ENCODE measurements around the gene HPSE2. TPM values are rescaled to one million over a fixed set of nuclear protein-coding genes. Genes with fewer than 3 reads are reported as not detected.

The HPSE2 gene
- total and polyA plus RNA-seq, 2 of the 13 experiments (the other 11 are each of a cell fraction or from before 2014, with no cell fraction given), result 0.01 TPM; not detected in 1

- DNase-seq (ENCODE audit: low spot score), result peak; percentile 34
- ChIA-PET CTCF (ENCODE audit: low intra/inter-chr PET ratio, low total read pairs) (interaction anchor here (1.1 to 4.2 kb wide), 2 partner anchors 197 to 239 kb away, joined by 4 to 26 read pairs; no protein-coding TSS in a partner anchor), POLR2A (no interaction called here)
- H3K4me1 ChIP-seq (ENCODE audit: insufficient read depth, low read length), result no peaks in the 10 kb centered on the region
- H3K27me3 ChIP-seq (ENCODE audit: control insufficient read depth in 1 of 2, insufficient read depth in 2 of 2, low read length in 2 of 2), result no peaks in the 10 kb centered on the region
- no peak overlapping the region for H3K27ac ChIP-seq (ENCODE audit: extremely low read length, insufficient read depth, low read length)
- H3K36me3 ChIP-seq (replicated peaks in 1 of 2; ENCODE audit: control insufficient read depth in 1 of 2, insufficient read depth in 2 of 2, low read length in 2 of 2), result no peaks in the 10 kb centered on the region
- H2AFZ ChIP-seq (ENCODE audit: low read length), result no peak overlapping the region
- peaks cover 21% of the 10 kb centered on the region for H3K9me3 ChIP-seq (ENCODE audit: low read length)
- TF ChIP-seq CTCF (CRISPR knock-in tag; IDR thresholded peaks at IDR 0.05), result peak; percentile 66
- TF ChIP-seq STAG1 (CRISPR knock-in tag; IDR thresholded peaks at IDR 0.05), result peak; percentile 55
- no peak for TF ChIP-seq ZNF564 (CRISPR knock-in tag; IDR thresholded peaks at IDR 0.05)
- peak; percentile 12; the same call in 1 of the 2 replicates for TF ChIP-seq RAD21 (CRISPR knock-in tag; IDR thresholded peaks at IDR 0.05)
- peak; percentile 62 for TF ChIP-seq SMC3 (IDR thresholded peaks at IDR 0.05; ENCODE audit: low read length)
- TF ChIP-seq ZNF567 (CRISPR knock-in tag; IDR thresholded peaks at IDR 0.05; ENCODE audit: borderline replicate concordance), result no peak
- TF ChIP-seq, protein P1, sequence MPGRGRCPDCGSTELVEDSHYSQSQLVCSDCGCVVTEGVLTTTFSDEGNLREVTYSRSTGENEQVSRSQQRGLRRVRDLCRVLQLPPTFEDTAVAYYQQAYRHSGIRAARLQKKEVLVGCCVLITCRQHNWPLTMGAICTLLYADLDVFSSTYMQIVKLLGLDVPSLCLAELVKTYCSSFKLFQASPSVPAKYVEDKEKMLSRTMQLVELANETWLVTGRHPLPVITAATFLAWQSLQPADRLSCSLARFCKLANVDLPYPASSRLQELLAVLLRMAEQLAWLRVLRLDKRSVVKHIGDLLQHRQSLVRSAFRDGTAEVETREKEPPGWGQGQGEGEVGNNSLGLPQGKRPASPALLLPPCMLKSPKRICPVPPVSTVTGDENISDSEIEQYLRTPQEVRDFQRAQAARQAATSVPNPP (CRISPR knock-in tag; IDR thresholded peaks at IDR 0.05), result no peak
- TF ChIP-seq ZNF224 (CRISPR knock-in tag; IDR thresholded peaks at IDR 0.05), result no peak
- no peaks in the 10 kb centered on the region for H3K79me2 ChIP-seq (ENCODE audit: insufficient read depth, low read length)
- no peak overlapping the region for H3K9ac ChIP-seq (ENCODE audit: insufficient read depth, low read depth, low read length)
- no TSS peak for BruUV-seq (replicated peaks)
- 10% methylated on average over 11 of the region's 13 CpGs for WGBS (ENCODE audit: low lambda C conversion rate)
- peak; percentile 82 for ATAC-seq
- FAIRE-seq, result peak; percentile 64
- intact Hi-C loops (cut with micrococcal nuclease; ENCODE audit: unreplicated experiment), result loop anchor here (1.0 kb wide), 1 partner anchor 197 kb away; no protein-coding TSS in a partner anchor
- in situ Hi-C loops (cut with HindIII; ENCODE audit: extremely low pct_ligation_motif_present, low pct_unique_long_range_greater_than_20kb), result loop anchor here (5.0 kb wide), 1 partner anchor 197 kb away; no protein-coding TSS in a partner anchor
- no peaks in the 10 kb centered on the region for H4K20me1 ChIP-seq (ENCODE audit: insufficient read depth, low read length)
- H3K4me2 ChIP-seq (ENCODE audit: low read depth, low read length), result no peak overlapping the region
- H3K4me3 ChIP-seq (replicated peaks in 1 of 3; ENCODE audit: insufficient read depth in 1 of 3, low read depth in 2 of 3, low read length in 3 of 3), result no peak overlapping the region
Observed at GRCh38 chr10:98664329-98665042, 571.2 kb downstream of the HPSE2 start.
